Osteocyte (in vitro differentiated cells): ENCODE results near the gene HCN2. TPM values are rescaled to one million over a fixed set of nuclear protein-coding genes. Genes with fewer than 3 reads are reported as not detected.

Experiments
- DNase-seq: peaks from one replicate; pipeline ENCODE4 v3.0.0; 2021; ENCODE audit warnings: mixed read lengths; ENCODE audit not compliant: unreplicated experiment; ENCODE audit errors: extremely low spot score
- H3K27ac Mint-ChIP-seq: one replicate; pipeline ENCODE4 v1.8.0; 2021; ENCODE audit warnings: mild to moderate bottlenecking, mixed read lengths; ENCODE audit not compliant: unreplicated experiment
- H3K27me3 Mint-ChIP-seq: one replicate; pipeline ENCODE4 v1.8.0; 2021; ENCODE audit warnings: mixed read lengths; ENCODE audit not compliant: unreplicated experiment
- H3K36me3 Mint-ChIP-seq: one replicate; pipeline ENCODE4 v1.8.0; 2021; ENCODE audit warnings: mixed read lengths; ENCODE audit not compliant: unreplicated experiment
- H3K4me1 Mint-ChIP-seq: one replicate; pipeline ENCODE4 v1.8.0; 2021; ENCODE audit warnings: mixed read lengths; ENCODE audit not compliant: unreplicated experiment
- H3K4me3 Mint-ChIP-seq: one replicate; pipeline ENCODE4 v1.8.0; 2021; ENCODE audit warnings: mild to moderate bottlenecking, moderate library complexity, mixed read lengths; ENCODE audit not compliant: unreplicated experiment
- H3K9me3 Mint-ChIP-seq: one replicate; pipeline ENCODE4 v1.8.0; 2021; ENCODE audit warnings: mixed read lengths; ENCODE audit not compliant: unreplicated experiment
- CTCF ChIP-seq: fragments of 200-600 bp; sonication (generic); IDR thresholded peaks from 2 replicates; pipeline ENCODE4 v1.5.0; 2021; ENCODE audit warnings: antibody characterized with exemption, mild to moderate bottlenecking, moderate library complexity
- total RNA-seq: library from RNA; stranded (reverse); gene quantifications from 2 replicates; pipeline ENCODE4 v1.2.1, GENCODE V29; 2021

Gene HCN2
- total RNA-seq, 1 donor from 2014 or later, result 28.3 TPM

GRCh38 chr19:612941-613340 lies 23.3 kb downstream of the HCN2 start:
- no peak overlapping the region for H3K27ac Mint-ChIP-seq
- H3K4me3 Mint-ChIP-seq, result no peak overlapping the region
- no peaks in the 10 kb centered on the region for H3K27me3 Mint-ChIP-seq
- H3K9me3 Mint-ChIP-seq, result no peaks in the 10 kb centered on the region
- no peak for TF ChIP-seq CTCF
- peaks cover 29% of the 10 kb centered on the region for H3K4me1 Mint-ChIP-seq
- H3K36me3 Mint-ChIP-seq, result peaks cover 15% of the 10 kb centered on the region
- no peak for DNase-seq

GRCh38 chr19:613732-614567 lies 24.3 kb downstream of the HCN2 start:
- no peak for DNase-seq
- no peak for TF ChIP-seq CTCF
- Mint-ChIP-seq H3K4me1 (peaks cover 24% of the 10 kb centered on the region), H3K27me3 (no peaks in the 10 kb centered on the region), H3K9me3 (no peaks in the 10 kb centered on the region), H3K27ac (no peak overlapping the region), H3K4me3 (no peak overlapping the region), H3K36me3 (peaks cover 20% of the 10 kb centered on the region)

GRCh38 chr19:615619-616018 lies 25.9 kb downstream of the HCN2 start:
- Mint-ChIP-seq H3K27ac (no peak overlapping the region), H3K27me3 (no peaks in the 10 kb centered on the region), H3K9me3 (no peaks in the 10 kb centered on the region), H3K4me3 (no peak overlapping the region), H3K36me3 (peaks cover 21% of the 10 kb centered on the region), H3K4me1 (peaks cover 14% of the 10 kb centered on the region)
- DNase-seq, result no peak
- no peak for TF ChIP-seq CTCF

DNA sequence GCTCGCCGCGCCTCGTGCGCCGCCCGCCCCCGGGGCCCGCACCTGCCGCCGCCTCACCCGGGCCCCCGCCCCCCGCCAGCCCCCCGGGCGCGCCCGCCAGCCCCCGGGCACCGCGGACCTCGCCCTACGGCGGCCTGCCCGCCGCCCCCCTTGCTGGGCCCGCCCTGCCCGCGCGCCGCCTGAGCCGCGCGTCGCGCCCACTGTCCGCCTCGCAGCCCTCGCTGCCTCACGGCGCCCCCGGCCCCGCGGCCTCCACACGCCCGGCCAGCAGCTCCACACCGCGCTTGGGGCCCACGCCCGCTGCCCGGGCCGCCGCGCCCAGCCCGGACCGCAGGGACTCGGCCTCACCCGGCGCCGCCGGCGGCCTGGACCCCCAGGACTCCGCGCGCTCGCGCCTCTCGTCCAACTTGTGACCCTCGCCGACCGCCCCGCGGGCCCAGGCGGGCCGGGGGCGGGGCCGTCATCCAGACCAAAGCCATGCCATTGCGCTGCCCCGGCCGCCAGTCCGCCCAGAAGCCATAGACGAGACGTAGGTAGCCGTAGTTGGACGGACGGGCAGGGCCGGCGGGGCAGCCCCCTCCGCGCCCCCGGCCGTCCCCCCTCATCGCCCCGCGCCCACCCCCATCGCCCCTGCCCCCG lies 26.5 kb downstream of the HCN2 start:
- Mint-ChIP-seq H3K9me3 (no peaks in the 10 kb centered on the region), H3K36me3 (peaks cover 21% of the 10 kb centered on the region)

More for the DNA sequence above, 26.5 kb downstream of the HCN2 start:
- DNase-seq, result no peak
- no peak overlapping the region for H3K27ac Mint-ChIP-seq
- TF ChIP-seq CTCF, result no peak
- H3K4me3 Mint-ChIP-seq, result no peak overlapping the region
- H3K27me3 Mint-ChIP-seq, result no peaks in the 10 kb centered on the region
- H3K4me1 Mint-ChIP-seq, result peaks cover 9% of the 10 kb centered on the region
